GM23338 (cell line): ENCODE results near the gene MAP2K1. TPM values are rescaled to one million over a fixed set of nuclear protein-coding genes. Genes with fewer than 3 reads are reported as not detected.

ENCODE experiments used
- ATAC-seq: fragments of 200-7000 bp; cut with Tn5 transposase; 3 replicates; pipeline ENCODE4 v1.9.1; 2020
- DNase-seq: peaks from one replicate; pipeline ENCODE4 v3.0.0-alpha.2; 2015; ENCODE audit warnings: low spot score
- H2AFZ ChIP-seq: fragments of 200-600 bp; sonication (generic); 2 replicates; pipeline ENCODE4 v1.8.0; 2016; ENCODE audit warnings: antibody characterized with exemption, mild to moderate bottlenecking, moderate library complexity
- H3F3A ChIP-seq: fragments of 200-600 bp; sonication (generic); replicated peaks from 2 replicates; pipeline ENCODE4 v1.8.0; 2017; ENCODE audit warnings: antibody characterized with exemption, mixed run types, low read depth
- H3K27ac ChIP-seq: fragments of 200-600 bp; sonication (generic); 2 replicates; pipeline ENCODE4 v1.6.1; 2016; ENCODE audit warnings: low read depth
- H3K27me3 ChIP-seq: fragments of 200-600 bp; sonication (generic); 2 replicates; pipeline ENCODE4 v1.8.0; 2016; ENCODE audit warnings: mild to moderate bottlenecking, mixed run types, moderate library complexity; ENCODE audit not compliant: insufficient read depth
- H3K36me3 ChIP-seq: fragments of 200-600 bp; sonication (generic); 2 replicates; pipeline ENCODE4 v1.8.0; 2016; ENCODE audit warnings: mild to moderate bottlenecking; ENCODE audit not compliant: insufficient read depth
- H3K4me1 ChIP-seq: fragments of 200-600 bp; sonication (generic); 2 replicates; pipeline ENCODE4 v1.8.0; 2016; ENCODE audit warnings: mild to moderate bottlenecking, moderate library complexity; ENCODE audit not compliant: insufficient read depth
- H3K4me2 ChIP-seq: fragments of 200-600 bp; sonication (generic); 2 replicates; pipeline ENCODE4 v1.7.1; 2017; ENCODE audit warnings: mixed run types
- H3K4me3 ChIP-seq: fragments of 200-600 bp; sonication (generic); 2 replicates; pipeline ENCODE4 v1.6.1; 2016; ENCODE audit warnings: mixed run types
- H3K79me2 ChIP-seq: fragments of 200-600 bp; sonication (generic); replicated peaks from 2 replicates; pipeline ENCODE4 v1.8.0; 2017; ENCODE audit warnings: mild to moderate bottlenecking; ENCODE audit not compliant: insufficient read depth
- H3K9me2 ChIP-seq: fragments of 200-600 bp; sonication (generic); 2 replicates; pipeline ENCODE4 v1.8.0; 2017; ENCODE audit not compliant: insufficient read depth
- H4K20me1 ChIP-seq: fragments of 200-600 bp; sonication (generic); replicated peaks from 2 replicates; pipeline ENCODE4 v1.8.0; 2017; ENCODE audit warnings: mild to moderate bottlenecking; ENCODE audit not compliant: insufficient read depth
- H3K27ac Mint-ChIP-seq: 2 replicates; pipeline ENCODE4 v1.8.0; 2020; ENCODE audit warnings: inconsistent platforms, mild to moderate bottlenecking, moderate library complexity, mixed read lengths
- H3K27me3 Mint-ChIP-seq: 3 replicates; pipeline ENCODE4 v1.8.0; 2022; ENCODE audit warnings: low read depth, mild to moderate bottlenecking, moderate library complexity, mixed read lengths, inconsistent platforms; ENCODE audit not compliant: insufficient read depth, poor library complexity
- H3K36me3 Mint-ChIP-seq: 3 replicates; pipeline ENCODE4 v1.8.0; 2021; ENCODE audit warnings: low read depth, mild to moderate bottlenecking, inconsistent platforms, moderate library complexity, mixed read lengths
- H3K4me1 Mint-ChIP-seq: 3 replicates; pipeline ENCODE4 v1.8.0; 2020; ENCODE audit warnings: mild to moderate bottlenecking, inconsistent platforms, mixed read lengths
- H3K4me3 Mint-ChIP-seq: 3 replicates; pipeline ENCODE4 v1.8.0; 2021; ENCODE audit warnings: moderate library complexity, mild to moderate bottlenecking, inconsistent platforms, mixed read lengths
- H3K9me3 Mint-ChIP-seq: 3 replicates; pipeline ENCODE4 v1.8.0; 2020; ENCODE audit warnings: moderate library complexity, mild to moderate bottlenecking, inconsistent platforms, mixed read lengths
- CREB1 ChIP-seq: fragments of 250-450 bp; sonication (Bioruptor Pico); IDR thresholded peaks from 2 replicates; pipeline ENCODE4 v1.5.0; 2020; ENCODE audit warnings: low read depth, mild to moderate bottlenecking, moderate library complexity
- NANOG ChIP-seq: IDR thresholded peaks from 2 replicates; pipeline ENCODE4 v1.6.1; 2016; ENCODE audit warnings: antibody characterized with exemption, borderline replicate concordance
- POLR2AphosphoS5 ChIP-seq: IDR thresholded peaks from 2 replicates; pipeline ENCODE4 v1.6.1; 2016; ENCODE audit warnings: antibody characterized with exemption, low read depth
- REST ChIP-seq: IDR thresholded peaks from one replicate; pipeline ENCODE4 v1.6.1; 2018; ENCODE audit warnings: antibody characterized with exemption; ENCODE audit not compliant: unreplicated experiment
- ZNF114 ChIP-seq: fragments of 250-450 bp; sonication (Bioruptor Pico); IDR thresholded peaks from 2 replicates; pipeline ENCODE4 v1.5.0; 2020; ENCODE audit warnings: mild to moderate bottlenecking, moderate library complexity
- ZNF331 ChIP-seq: fragments of 250-450 bp; sonication (Bioruptor Pico); IDR thresholded peaks from 2 replicates; pipeline ENCODE4 v1.5.0; 2020; ENCODE audit warnings: low read depth, mild to moderate bottlenecking, moderate library complexity
- ZNF462 ChIP-seq: fragments of 250-450 bp; sonication (Bioruptor Pico); IDR thresholded peaks from 2 replicates; pipeline ENCODE4 v1.5.0; 2020; ENCODE audit warnings: mild to moderate bottlenecking, moderate library complexity
- polyA plus RNA-seq: library from polyadenylated mRNA; unstranded; fragments of >200 nt; fragmentation: Nextera tagmentation; extraction: Ambion mirVana; gene quantifications from 2 replicates; pipeline ENCODE4 v1.2.1, GENCODE V29; 2016
- total RNA-seq: library from RNA; depleted of rRNA; stranded (reverse); fragments of >200 nt; shearing (Covaris generic); gene quantifications from 2 replicates; pipeline ENCODE4 v1.2.3, GENCODE V29; 2014
- TF ChIP-seq, protein P1 (sequence below): IDR thresholded peaks from 2 replicates; pipeline ENCODE4 v1.6.1; 2016; ENCODE audit warnings: antibody characterized with exemption

MAP2K1 gene
- total and polyA plus RNA-seq, 2 experiments from 2014 or later = 42.0 to 68.5 TPM

GRCh38 chr15:66503780-66504562 is 117.3 kb downstream of the MAP2K1 start (continued):
- no peak for TF ChIP-seq ZNF462 (CRISPR knock-in tag)
- TF ChIP-seq NANOG = no peak
- no peak for TF ChIP-seq ZNF331 (CRISPR knock-in tag)

DNA sequence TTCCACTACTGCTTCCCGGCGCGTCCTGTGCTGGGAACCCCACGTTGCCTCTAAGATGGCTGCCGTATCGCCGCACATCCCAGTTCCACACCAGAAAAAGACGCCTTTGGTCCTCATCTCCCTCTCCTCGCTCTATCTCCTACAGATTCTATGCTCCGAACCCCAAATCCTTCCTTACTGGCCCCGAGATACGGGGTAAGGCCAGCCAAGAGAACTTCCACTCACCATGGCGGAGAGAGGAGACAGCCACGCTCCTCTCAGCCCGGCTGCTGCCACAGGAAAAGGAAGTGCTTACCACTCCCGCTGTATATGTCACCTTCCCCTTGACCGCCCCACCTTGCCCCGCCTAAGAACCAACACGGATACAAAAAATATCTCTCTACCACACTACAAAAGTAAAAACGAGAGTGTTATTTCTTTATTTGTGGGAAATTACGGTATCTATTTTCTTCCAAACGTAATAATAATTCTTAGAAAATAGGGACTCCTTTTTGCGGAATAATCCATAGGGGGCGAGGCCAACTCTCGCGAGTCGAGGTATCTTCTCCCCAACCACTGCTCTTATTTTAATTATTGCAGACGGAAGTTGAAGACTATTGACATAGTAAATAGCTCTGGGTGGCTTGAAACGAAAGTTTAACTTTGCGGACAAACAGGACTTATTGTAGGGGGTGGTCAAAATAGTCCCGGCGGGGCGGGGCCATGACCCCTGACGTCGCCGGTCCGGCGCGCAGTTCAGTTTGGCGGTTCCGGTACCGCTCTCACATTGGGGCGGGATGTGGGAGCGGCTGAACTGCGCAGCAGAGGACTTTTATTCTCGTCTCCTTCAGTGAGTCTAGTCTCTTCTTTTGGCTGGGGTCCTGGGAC is 118.1 kb downstream of the MAP2K1 start, which contains the start of the genes RPL4 and ZWILCH:
Gene RPL4 (minus strand): TSS at position 293 of the 867 bp plus-strand sequence. CDS start 65 bp downstream, at position 228.
Gene ZWILCH (plus strand): TSS at position 764 of the 867 bp plus-strand sequence. CDS start 13 bp downstream, at position 777.
- Histone ChIP-seq H3F3A (peaks cover 45% of the 10 kb centered on the region), H3K4me3 (peak within 1 kb of the TSS; percentile 100), H3K27me3 (no peaks in the 10 kb centered on the region), H3K4me2 (peak within 1 kb of the TSS; percentile 100), H3K27ac (peak within 1 kb of the TSS; percentile 81), H2AFZ (peak within 1 kb of the TSS; percentile 11; the same call in 1 of the 2 replicates), H4K20me1 (peaks cover 23% of the 10 kb centered on the region), H3K79me2 (peaks cover 80% of the 10 kb centered on the region), H3K4me1 (peaks cover 26% of the 10 kb centered on the region), H3K36me3 (peaks cover 52% of the 10 kb centered on the region), H3K9me2 (no peaks in the 10 kb centered on the region)
- DNase-seq (peak; percentile 85), ATAC-seq (peak; percentile 89)
- Mint-ChIP-seq H3K36me3 (peaks cover 59% of the 10 kb centered on the region), H3K4me3 (peak within 1 kb of the TSS; percentile 98), H3K9me3 (no peaks in the 10 kb centered on the region), H3K27ac (peak within 1 kb of the TSS; percentile 99), H3K4me1 (peaks cover 23% of the 10 kb centered on the region; the same call in 2 of the 3 replicates), H3K27me3 (peaks cover 2% of the 10 kb centered on the region)
- TF ChIP-seq ZNF331 (CRISPR knock-in tag) (no peak), CREB1 (CRISPR knock-in tag) (peak; percentile 49), NANOG (no peak), POLR2AphosphoS5 (peak; percentile 89), REST (peak; percentile 31), ZNF114 (CRISPR knock-in tag) (no peak)
- TF ChIP-seq, protein P1, sequence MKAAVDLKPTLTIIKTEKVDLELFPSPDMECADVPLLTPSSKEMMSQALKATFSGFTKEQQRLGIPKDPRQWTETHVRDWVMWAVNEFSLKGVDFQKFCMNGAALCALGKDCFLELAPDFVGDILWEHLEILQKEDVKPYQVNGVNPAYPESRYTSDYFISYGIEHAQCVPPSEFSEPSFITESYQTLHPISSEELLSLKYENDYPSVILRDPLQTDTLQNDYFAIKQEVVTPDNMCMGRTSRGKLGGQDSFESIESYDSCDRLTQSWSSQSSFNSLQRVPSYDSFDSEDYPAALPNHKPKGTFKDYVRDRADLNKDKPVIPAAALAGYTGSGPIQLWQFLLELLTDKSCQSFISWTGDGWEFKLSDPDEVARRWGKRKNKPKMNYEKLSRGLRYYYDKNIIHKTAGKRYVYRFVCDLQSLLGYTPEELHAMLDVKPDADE = peak; percentile 38
